H1 (cell line): ENCODE measurements around the gene CNRIP1. TPM values are rescaled to one million over a fixed set of nuclear protein-coding genes. Genes with fewer than 3 reads are reported as not detected.

Experiments
- CTCF ChIA-PET: fragments of 300-600 bp; sonication (Branson Sonifier 250); formaldehyde crosslinking; loops from one replicate; lab custom pipeline; 2021; ENCODE audit not compliant: partially characterized antibody; lab: Charles Lee
- POLR2A ChIA-PET: fragments of 300-600 bp; sonication (Branson Sonifier 250); formaldehyde crosslinking; loops from one replicate; lab custom pipeline; 2021; ENCODE audit warnings: inconsistent platforms; ENCODE audit not compliant: partially characterized antibody; lab: Charles Lee
- DNase-seq, 2 experiments: peaks; one replicate each; pipeline versions ENCODE4 v3.0.0 to v3.0.0-alpha.2; 2010 to 2022; ENCODE audit warnings: low spot score in 2 of 2, low read depth in 1 of 2, mixed read lengths in 1 of 2
- FAIRE-seq: peaks from 2 replicates; lab custom pipeline; 2011; peaks lifted over from hg19 to GRCh38; lab: Jason Lieb, UNC
- H2AFZ ChIP-seq: 2 replicates; pipeline ENCODE4 v1.8.1; 2012; ENCODE audit warnings: low read length, inconsistent platforms
- H2AK5ac ChIP-seq: 2 replicates; pipeline ENCODE4 v1.6.1; 2013; ENCODE audit warnings: low read depth, low read length
- H2BK120ac ChIP-seq: replicated peaks from 2 replicates; pipeline ENCODE3; 2013; ENCODE audit warnings: low read depth, low read length, inconsistent platforms
- H2BK12ac ChIP-seq: 2 replicates; pipeline ENCODE4 v1.6.1; 2013; ENCODE audit warnings: low read depth, low read length
- H2BK15ac ChIP-seq: 2 replicates; pipeline ENCODE4 v1.6.1; 2013; ENCODE audit warnings: low read length
- H2BK20ac ChIP-seq: 2 replicates; pipeline ENCODE4 v1.6.1; 2013; ENCODE audit warnings: low read length
- H2BK5ac ChIP-seq: 2 replicates; pipeline ENCODE4 v1.6.1; 2013; ENCODE audit warnings: low read depth, low read length
- H3K14ac ChIP-seq: 2 replicates; pipeline ENCODE4 v1.6.1; 2013; ENCODE audit warnings: inconsistent platforms; ENCODE audit not compliant: insufficient read length
- H3K18ac ChIP-seq: 2 replicates; pipeline ENCODE4 v1.6.1; 2013; ENCODE audit warnings: low read length; ENCODE audit errors: extremely low read depth
- H3K23ac ChIP-seq: 2 replicates; pipeline ENCODE4 v1.6.1; 2013; ENCODE audit warnings: inconsistent platforms; ENCODE audit not compliant: insufficient read length
- H3K23me2 ChIP-seq: 2 replicates; pipeline ENCODE4 v1.6.1; 2013; ENCODE audit warnings: low read depth, low read length
- H3K27ac ChIP-seq: 2 replicates; pipeline ENCODE4 v1.6.1; 2011; ENCODE audit warnings: low read depth, low read length, inconsistent platforms
- H3K27me3 ChIP-seq, 4 experiments: replicated peaks in 1 of 4; 1 replicate in 1 of 4; 2 replicates in 3 of 4; pipeline versions ENCODE4 v1.6.1 to v1.8.1; 2011 to 2013; ENCODE audit warnings: low read length in 3 of 4, mild to moderate bottlenecking in 3 of 4, inconsistent platforms in 2 of 4, mixed read lengths in 2 of 4, moderate library complexity in 1 of 4; ENCODE audit not compliant: control insufficient read depth in 3 of 4, insufficient read depth in 3 of 4; ENCODE audit errors: extremely low read depth in 1 of 4
- H3K36me3 ChIP-seq, 4 experiments: 2 replicates each; pipeline versions ENCODE4 v1.6.1 to v1.8.1; 2011 to 2013; ENCODE audit warnings: mild to moderate bottlenecking in 4 of 4, low read length in 3 of 4, moderate library complexity in 2 of 4, control low read depth in 1 of 4, inconsistent platforms in 1 of 4; ENCODE audit not compliant: insufficient read depth in 4 of 4, control insufficient read depth in 2 of 4
- H3K4ac ChIP-seq: replicated peaks from 2 replicates; pipeline ENCODE3; 2013; ENCODE audit warnings: low read length, low read depth, mixed read lengths, inconsistent platforms; ENCODE audit not compliant: insufficient read length
- H3K4me1 ChIP-seq, 4 experiments: replicated peaks in 1 of 4; 1 replicate in 1 of 4; 2 replicates in 3 of 4; pipeline versions ENCODE4 v1.6.1 to v1.8.1; 2011 to 2013; ENCODE audit warnings: low read length in 3 of 4, inconsistent platforms in 2 of 4, mixed read lengths in 1 of 4; ENCODE audit not compliant: insufficient read depth in 4 of 4, control insufficient read depth in 3 of 4
- H3K4me2 ChIP-seq, 2 experiments: 2 replicates each; pipeline versions ENCODE4 v1.6.1 to v1.8.1; 2011 to 2013; ENCODE audit warnings: low read depth in 2 of 2, low read length in 2 of 2, control low read depth in 1 of 2, inconsistent platforms in 1 of 2, mild to moderate bottlenecking in 1 of 2; ENCODE audit not compliant: insufficient read depth in 1 of 2
- H3K4me3 ChIP-seq, 4 experiments: fragments of 200-600, 300-600 bp in 1 of 4; sonication (generic), shearing (Covaris generic), sonication (Bioruptor Twin) in 1 of 4; 2 replicates each; pipeline versions ENCODE4 v1.5.1 to v1.8.1; 2011 to 2016; ENCODE audit warnings: low read length in 4 of 4, low read depth in 3 of 4, control low read depth in 2 of 4, inconsistent platforms in 2 of 4, mild to moderate bottlenecking in 2 of 4, mixed read lengths in 1 of 4, moderate library complexity in 1 of 4; ENCODE audit not compliant: insufficient read depth in 2 of 4; ENCODE audit errors: extremely low read depth in 1 of 4
- H3K56ac ChIP-seq: replicated peaks from 2 replicates; pipeline ENCODE3; 2013; ENCODE audit warnings: low read depth, mild to moderate bottlenecking, mixed read lengths, low read length, inconsistent platforms; ENCODE audit not compliant: insufficient read length
- H3K79me1 ChIP-seq: 2 replicates; pipeline ENCODE4 v1.6.1; 2013; ENCODE audit warnings: low read depth, low read length, control low read depth
- H3K79me2 ChIP-seq, 2 experiments: 2 replicates each; pipeline versions ENCODE4 v1.6.1 to v1.8.1; 2012 to 2013; ENCODE audit warnings: low read length in 2 of 2, mild to moderate bottlenecking in 2 of 2, inconsistent platforms in 1 of 2; ENCODE audit not compliant: insufficient read depth in 2 of 2, control insufficient read depth in 1 of 2
- H3K9ac ChIP-seq, 4 experiments: replicated peaks in 1 of 4; 1 replicate in 1 of 4; 2 replicates in 3 of 4; pipeline versions ENCODE4 v1.6.1 to v1.8.1; 2011 to 2013; ENCODE audit warnings: low read depth in 3 of 4, low read length in 3 of 4, control low read depth in 2 of 4, mild to moderate bottlenecking in 2 of 4, moderate library complexity in 2 of 4, inconsistent platforms in 1 of 4; ENCODE audit errors: extremely low read depth in 1 of 4
- H3K9me3 ChIP-seq, 2 experiments: 2 replicates each; pipeline versions ENCODE4 v1.6.1 to v1.8.1; 2012 to 2013; ENCODE audit warnings: mild to moderate bottlenecking in 2 of 2, moderate library complexity in 2 of 2, control low read depth in 1 of 2, inconsistent platforms in 1 of 2, low read depth in 1 of 2, low read length in 1 of 2, mixed read lengths in 1 of 2; ENCODE audit not compliant: insufficient read depth in 2 of 2
- H4K20me1 ChIP-seq, 2 experiments: replicated peaks in 1 of 2; 2 replicates each; pipeline versions ENCODE3 to v1.8.1; 2011 to 2013; ENCODE audit warnings: inconsistent platforms in 2 of 2, low read length in 2 of 2, mild to moderate bottlenecking in 1 of 2; ENCODE audit not compliant: insufficient read depth in 2 of 2, control insufficient read depth in 1 of 2
- H4K5ac ChIP-seq: 2 replicates; pipeline ENCODE4 v1.6.1; 2013; ENCODE audit warnings: low read length, low read depth, mixed read lengths, inconsistent platforms; ENCODE audit not compliant: insufficient read length
- H4K8ac ChIP-seq: 2 replicates; pipeline ENCODE4 v1.8.0; 2013; ENCODE audit warnings: mild to moderate bottlenecking, moderate library complexity, low read length, inconsistent platforms; ENCODE audit not compliant: insufficient read depth; ENCODE audit errors: extremely low read depth
- H4K91ac ChIP-seq: replicated peaks from 2 replicates; pipeline ENCODE3; 2013; ENCODE audit warnings: low read length, mixed read lengths, inconsistent platforms; ENCODE audit not compliant: insufficient read length
- BACH1 ChIP-seq: IDR thresholded peaks from 2 replicates; pipeline ENCODE4 v1.6.1; 2012; ENCODE audit warnings: low read length, improper control_type of control experiment
- BCL11A ChIP-seq, 2 experiments: IDR thresholded peaks; one replicate each; pipeline ENCODE4 v1.6.1; 2011; ENCODE audit warnings: low read depth in 2 of 2, low read length in 2 of 2, mild to moderate bottlenecking in 2 of 2
- BRCA1 ChIP-seq: IDR thresholded peaks from 2 replicates; pipeline ENCODE4 v1.6.1; 2012; ENCODE audit warnings: low read depth, low read length, improper control_type of control experiment
- CHD2 ChIP-seq: IDR thresholded peaks from 2 replicates; pipeline ENCODE4 v1.6.1; 2012; ENCODE audit warnings: low read length, improper control_type of control experiment
- CREB1 ChIP-seq: IDR thresholded peaks from 2 replicates; pipeline ENCODE4 v1.6.1; 2012; ENCODE audit warnings: inconsistent platforms
- EP300 ChIP-seq, 2 experiments: IDR thresholded peaks; 1 replicate in 1 of 2; 2 replicates in 1 of 2; pipeline ENCODE4 v1.6.1; 2011 to 2012; ENCODE audit warnings: low read depth in 2 of 2, low read length in 2 of 2, mild to moderate bottlenecking in 2 of 2, borderline replicate concordance in 1 of 2, inconsistent platforms in 1 of 2, moderate library complexity in 1 of 2
- HDAC2 ChIP-seq, 2 experiments: fragments of 300-600 bp in 1 of 2; sonication (generic) in 1 of 2; IDR thresholded peaks; 2 replicates each; pipeline ENCODE4 v1.6.1; 2011 to 2012; ENCODE audit warnings: low read depth in 2 of 2, low read length in 2 of 2, mild to moderate bottlenecking in 2 of 2, moderate library complexity in 2 of 2, borderline replicate concordance in 1 of 2, inconsistent platforms in 1 of 2
- HDAC6 ChIP-seq: IDR thresholded peaks from one replicate; pipeline ENCODE4 v1.7.1; 2012; ENCODE audit warnings: low read depth, mild to moderate bottlenecking, inconsistent platforms, low read length, moderate library complexity
- JUN ChIP-seq: IDR thresholded peaks from 2 replicates; pipeline ENCODE4 v1.6.1; 2011; ENCODE audit warnings: low read depth, mild to moderate bottlenecking, improper control_type of control experiment, low read length
- SIN3A ChIP-seq, 2 experiments: IDR thresholded peaks in 1 of 2; conservative IDR thresholded peaks in 1 of 2; 2 replicates each; pipeline ENCODE4 v1.6.1; 2011 to 2012; ENCODE audit warnings: low read length in 2 of 2, improper control_type of control experiment in 1 of 2, low read depth in 1 of 2, mild to moderate bottlenecking in 1 of 2
- SIRT6 ChIP-seq: IDR thresholded peaks from one replicate; pipeline ENCODE4 v1.7.1; 2012; ENCODE audit warnings: low read length, inconsistent platforms
- SIX5 ChIP-seq: IDR thresholded peaks from 2 replicates; pipeline ENCODE4 v1.6.1; 2011; ENCODE audit warnings: mild to moderate bottlenecking, low read depth, low read length
- SP2 ChIP-seq: IDR thresholded peaks from 2 replicates; pipeline ENCODE4 v1.6.1; 2012; ENCODE audit warnings: mild to moderate bottlenecking, low read length, inconsistent platforms
- SUZ12 ChIP-seq: fragments of 200-600 bp; sonication (generic); IDR thresholded peaks from 2 replicates; pipeline ENCODE4 v1.6.1; 2012; ENCODE audit warnings: mild to moderate bottlenecking, inconsistent platforms, low read length, moderate library complexity, mixed read lengths
- TBP ChIP-seq: IDR thresholded peaks from 2 replicates; pipeline ENCODE4 v1.6.1; 2011; ENCODE audit warnings: low read depth, low read length, improper control_type of control experiment
- WGBS, 2 experiments: shearing (Covaris generic) in 1 of 2; methylation state at CpG; one replicate each; pipeline versions ENCODE4 v1.1.6 to v1.1.7; 2013 to 2015; ENCODE audit warnings: low lambda C conversion rate in 2 of 2, mixed read lengths in 2 of 2, inconsistent platforms in 1 of 2, low coverage in 1 of 2, missing lambda C conversion rate in 1 of 2; ENCODE audit not compliant: insufficient replicate concordance in 2 of 2, insufficient coverage in 1 of 2, insufficient read length in 1 of 2; ENCODE audit errors: extremely low coverage in 1 of 2, missing lambda C conversion rate in 1 of 2; 5-methylcytosine and 5-hydroxymethylcytosine counted together
- polyA plus RNA-seq, 7 experiments: library from polyadenylated mRNA; depleted of rRNA in 3 of 7; stranded (reverse) in 5 of 7; unstranded in 2 of 7; fragments of >200 nt in 5 of 7; fragments of 200-250 nt in 2 of 7; gene quantifications; 1 replicate in 5 of 7; 2 replicates in 1 of 7; 4 replicates in 1 of 7; pipeline versions ENCODE4 v1.2.1 to v1.2.3, GENCODE V29; 2011 to 2013; ENCODE audit warnings: missing spikeins in 2 of 7, mixed read lengths in 2 of 7
- total RNA-seq: library from RNA; stranded (reverse); fragmentation: NEBNext Ultra II Directional; extraction: Animal tissue kit (Norgen Biotek cat#: 25700); gene quantifications from 2 replicates; pipeline ENCODE4 v1.2.1, GENCODE V29; 2021
- TF ChIP-seq, protein P1 (sequence below): IDR thresholded peaks from 2 replicates; pipeline ENCODE4 v1.6.1; 2012; ENCODE audit warnings: inconsistent platforms

The CNRIP1 gene
- total and polyA plus RNA-seq, 2 of the 8 experiments (the other 6 are each of a cell fraction or from before 2014, with no cell fraction given), result 4.6 to 7.0 TPM

GRCh38 chr2:68342470-68342869 lies 22.7 kb upstream of the CNRIP1 start:
- Histone ChIP-seq H3K27me3 (no peaks in the 10 kb centered on the region), H3K4me3 (no peak overlapping the region), H3K14ac (no peak overlapping the region), H3K23ac (no peak overlapping the region), H3K56ac (no peak overlapping the region), H3K4ac (no peak overlapping the region), H3K18ac (no peak overlapping the region), H3K4me1 (no peaks in the 10 kb centered on the region), H2BK5ac (no peak overlapping the region), H3K36me3 (no peaks in the 10 kb centered on the region), H2BK120ac (no peak overlapping the region), H4K91ac (no peak overlapping the region), H2AFZ (no peak overlapping the region), H4K5ac (no peak overlapping the region), H2BK20ac (no peak overlapping the region), H4K20me1 (no peaks in the 10 kb centered on the region), H3K79me2 (no peaks in the 10 kb centered on the region), H3K4me2 (no peak overlapping the region), H3K9ac (no peak overlapping the region), H3K9me3 (no peaks in the 10 kb centered on the region), H2BK12ac (no peak overlapping the region), H2AK5ac (no peak overlapping the region), H3K79me1 (no peaks in the 10 kb centered on the region), H4K8ac (no peak overlapping the region), H3K27ac (no peak overlapping the region), H3K23me2 (no peaks in the 10 kb centered on the region), H2BK15ac (no peak overlapping the region)
- FAIRE-seq, result no peak
- 91% methylated on average over 1 of the region's 1 CpG; no CpG with 5 or more reads in 1 of the 2 experiments for WGBS, 2 experiments
- POLR2A ChIA-PET, result no interaction called here
- DNase-seq, result no peak
- CTCF ChIA-PET, result no interaction called here
- TF ChIP-seq HDAC2 (IDR thresholded peaks at IDR 0.05; ENCODE audit: borderline replicate concordance in 1 of 2, low read depth in 2 of 2, low read length in 2 of 2) (no peak), SIN3A (conservative IDR thresholded peaks at IDR 0.05 in 1 of 2, IDR thresholded peaks at IDR 0.05 in 1 of 2; ENCODE audit: low read depth in 1 of 2, low read length in 2 of 2) (no peak), SUZ12 (no peak), TBP (no peak), EP300 (IDR thresholded peaks at IDR 0.05; ENCODE audit: borderline replicate concordance in 1 of 2, low read depth in 2 of 2, low read length in 2 of 2) (no peak), BCL11A (IDR thresholded peaks at IDR 0.05; ENCODE audit: low read depth in 2 of 2, low read length in 2 of 2) (no peak), JUN (no peak), BACH1 (no peak), BRCA1 (no peak), SIRT6 (no peak), CREB1 (no peak), CHD2 (no peak), HDAC6 (no peak), SIX5 (no peak), SP2 (no peak)
- TF ChIP-seq, protein P1, sequence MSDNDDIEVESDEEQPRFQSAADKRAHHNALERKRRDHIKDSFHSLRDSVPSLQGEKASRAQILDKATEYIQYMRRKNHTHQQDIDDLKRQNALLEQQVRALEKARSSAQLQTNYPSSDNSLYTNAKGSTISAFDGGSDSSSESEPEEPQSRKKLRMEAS, result no peak
